Tibial nerve (tissue), 4 donors: ENCODE data around the gene SH3TC2.

Experiments used
- CTCF ChIP-seq, 5 experiments: fragments of 200-600 bp in 3 of 5; fragments of 450-650 bp in 2 of 5; sonication (generic) in 3 of 5; IDR thresholded peaks; one replicate each; pipeline ENCODE4 v1.5.1; 2016 to 2019; ENCODE audit warnings: antibody characterized with exemption in 5 of 5, mild to moderate bottlenecking in 3 of 5, moderate library complexity in 2 of 5
- EP300 ChIP-seq, 2 donors: sonication (generic); formaldehyde crosslinking; IDR thresholded peaks; one replicate each; pipeline ENCODE4 v1.6.1; 2017; ENCODE audit warnings: antibody characterized with exemption in 2 of 2, mild to moderate bottlenecking in 1 of 2
- POLR2A ChIP-seq, 2 donors: fragments of 450-650 bp; IDR thresholded peaks; one replicate each; pipeline ENCODE4 v1.6.1; 2017; ENCODE audit warnings: antibody characterized with exemption in 2 of 2, mild to moderate bottlenecking in 2 of 2, moderate library complexity in 2 of 2

- no peak for TF ChIP-seq CTCF (IDR thresholded peaks at IDR 0.05)
- no peak for TF ChIP-seq POLR2A (IDR thresholded peaks at IDR 0.05)
- TF ChIP-seq EP300 (IDR thresholded peaks at IDR 0.05), result no peak
These were observed 17.0 kb upstream of the SH3TC2 start for GRCh38 chr5:149079883-149080282.
